Hepatocyte (in vitro differentiated cells): ENCODE data around the gene TRABD2A. TPM values are rescaled to one million over a fixed set of nuclear protein-coding genes. Genes with fewer than 3 reads are reported as not detected.

Source experiments
- DNase-seq: peaks from one replicate; pipeline ENCODE4 v3.0.0-alpha.2; 2016; ENCODE audit warnings: low spot score
- H2AFZ ChIP-seq: fragments of 200-600 bp; sonication (generic); 2 replicates; pipeline ENCODE4 v1.6.0; 2016; ENCODE audit warnings: antibody characterized with exemption, mild to moderate bottlenecking
- H3K27ac ChIP-seq: fragments of 200-600 bp; sonication (generic); 2 replicates; pipeline ENCODE4 v1.5.1; 2016; ENCODE audit warnings: mild to moderate bottlenecking
- H3K27me3 ChIP-seq: fragments of 200-600 bp; sonication (generic); 2 replicates; pipeline ENCODE4 v1.6.1; 2016
- H3K36me3 ChIP-seq: fragments of 200-600 bp; sonication (generic); replicated peaks from 2 replicates; pipeline ENCODE4 v1.5.1; 2016; ENCODE audit warnings: low read depth; ENCODE audit not compliant: insufficient read depth
- H3K4me1 ChIP-seq: fragments of 200-600 bp; sonication (generic); 2 replicates; pipeline ENCODE4 v1.5.1; 2016; ENCODE audit warnings: mild to moderate bottlenecking, moderate library complexity; ENCODE audit not compliant: insufficient read depth
- H3K4me2 ChIP-seq: fragments of 200-600 bp; sonication (generic); 2 replicates; pipeline ENCODE4 v1.6.0; 2016
- H3K4me3 ChIP-seq: fragments of 200-600 bp; sonication (generic); 2 replicates; pipeline ENCODE4 v1.5.1; 2016; ENCODE audit warnings: mild to moderate bottlenecking
- H3K79me2 ChIP-seq: fragments of 200-600 bp; sonication (generic); 2 replicates; pipeline ENCODE4 v1.6.0; 2017; ENCODE audit warnings: mild to moderate bottlenecking
- H3K9me2 ChIP-seq: fragments of 200-600 bp; sonication (generic); replicated peaks from 2 replicates; pipeline ENCODE4 v1.6.0; 2017; ENCODE audit warnings: mild to moderate bottlenecking; ENCODE audit not compliant: insufficient read depth
- H3K9me3 ChIP-seq: fragments of 200-600 bp; sonication (generic); 2 replicates; pipeline ENCODE4 v1.5.1; 2016; ENCODE audit warnings: low read depth, mild to moderate bottlenecking
- H4K20me1 ChIP-seq: fragments of 200-600 bp; sonication (generic); 2 replicates; pipeline ENCODE4 v1.6.0; 2016; ENCODE audit warnings: mild to moderate bottlenecking; ENCODE audit not compliant: insufficient read depth, poor library complexity, severe bottlenecking
- EZH2 ChIP-seq: fragments of 200-600 bp; sonication (generic); IDR thresholded peaks from 2 replicates; pipeline ENCODE4 v1.6.1; 2016; ENCODE audit warnings: antibody characterized with exemption, mild to moderate bottlenecking, borderline replicate concordance
- EZH2phosphoT487 ChIP-seq: fragments of 200-600 bp; sonication (generic); IDR thresholded peaks from one replicate; pipeline ENCODE4 v1.6.1; 2018; ENCODE audit warnings: antibody characterized with exemption, mild to moderate bottlenecking, low read depth, moderate library complexity; ENCODE audit not compliant: unreplicated experiment, severe bottlenecking
- WGBS: methylation state at CpG from one replicate; pipeline ENCODE4 v1.1.6; 2016; ENCODE audit warnings: low lambda C conversion rate; ENCODE audit errors: missing lambda C conversion rate; 5-methylcytosine and 5-hydroxymethylcytosine counted together
- polyA plus RNA-seq: library from polyadenylated mRNA; unstranded; fragments of >200 nt; fragmentation: Nextera tagmentation; extraction: Ambion mirVana; gene quantifications from 2 replicates; pipeline ENCODE4 v1.2.1, GENCODE V29; 2016
- total RNA-seq: library from RNA; depleted of rRNA; stranded (reverse); fragments of >200 nt; gene quantifications from 2 replicates; pipeline ENCODE4 v1.2.3, GENCODE V29; 2014
- TF ChIP-seq, protein P1 (sequence below): fragments of 200-600 bp; sonication (generic); IDR thresholded peaks from 2 replicates; pipeline ENCODE4 v1.5.1; 2016; ENCODE audit warnings: antibody characterized with exemption, mild to moderate bottlenecking; ENCODE audit not compliant: poor library complexity

The TRABD2A gene
- total and polyA plus RNA-seq, 2 experiments from 2014 or later = 2.2 to 2.9 TPM

DNA sequence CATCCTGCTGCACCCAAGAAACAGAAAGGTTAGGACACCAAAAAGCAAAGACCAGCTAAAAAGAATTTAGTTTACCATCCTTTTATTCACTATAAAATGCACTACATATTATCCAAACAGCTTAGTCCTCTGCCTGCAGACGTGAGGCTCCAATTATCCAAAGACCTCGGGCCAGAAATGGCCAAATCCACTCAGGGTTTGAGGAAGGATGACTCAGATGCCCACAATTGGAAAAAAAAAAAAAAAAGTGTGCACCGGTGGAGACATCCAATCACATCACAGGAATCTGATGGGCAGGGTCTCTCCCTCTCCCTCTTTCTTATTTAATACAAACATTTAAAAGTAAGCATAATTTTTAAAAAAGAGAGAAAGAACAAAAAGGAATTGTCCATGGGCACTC is 65.7 kb downstream of the TRABD2A start:
- H3K9me2 ChIP-seq = no peaks in the 10 kb centered on the region
- H3K27ac ChIP-seq = no peak overlapping the region
- TF ChIP-seq EZH2 (no peak), EZH2phosphoT487 (no peak)
- TF ChIP-seq, protein P1, sequence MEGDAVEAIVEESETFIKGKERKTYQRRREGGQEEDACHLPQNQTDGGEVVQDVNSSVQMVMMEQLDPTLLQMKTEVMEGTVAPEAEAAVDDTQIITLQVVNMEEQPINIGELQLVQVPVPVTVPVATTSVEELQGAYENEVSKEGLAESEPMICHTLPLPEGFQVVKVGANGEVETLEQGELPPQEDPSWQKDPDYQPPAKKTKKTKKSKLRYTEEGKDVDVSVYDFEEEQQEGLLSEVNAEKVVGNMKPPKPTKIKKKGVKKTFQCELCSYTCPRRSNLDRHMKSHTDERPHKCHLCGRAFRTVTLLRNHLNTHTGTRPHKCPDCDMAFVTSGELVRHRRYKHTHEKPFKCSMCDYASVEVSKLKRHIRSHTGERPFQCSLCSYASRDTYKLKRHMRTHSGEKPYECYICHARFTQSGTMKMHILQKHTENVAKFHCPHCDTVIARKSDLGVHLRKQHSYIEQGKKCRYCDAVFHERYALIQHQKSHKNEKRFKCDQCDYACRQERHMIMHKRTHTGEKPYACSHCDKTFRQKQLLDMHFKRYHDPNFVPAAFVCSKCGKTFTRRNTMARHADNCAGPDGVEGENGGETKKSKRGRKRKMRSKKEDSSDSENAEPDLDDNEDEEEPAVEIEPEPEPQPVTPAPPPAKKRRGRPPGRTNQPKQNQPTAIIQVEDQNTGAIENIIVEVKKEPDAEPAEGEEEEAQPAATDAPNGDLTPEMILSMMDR = no peak
- H3K79me2 ChIP-seq = no peaks in the 10 kb centered on the region
- no peak overlapping the region for H2AFZ ChIP-seq
- H3K4me3 ChIP-seq = no peak overlapping the region
- DNase-seq = no peak
- no peaks in the 10 kb centered on the region for H3K4me1 ChIP-seq
- no peaks in the 10 kb centered on the region for H3K36me3 ChIP-seq
- no peaks in the 10 kb centered on the region for H3K9me3 ChIP-seq
- no peak overlapping the region for H3K4me2 ChIP-seq
- no peaks in the 10 kb centered on the region for H4K20me1 ChIP-seq
- WGBS = 66% methylated on average over 3 of the region's 3 CpGs
- no peaks in the 10 kb centered on the region for H3K27me3 ChIP-seq

DNA sequence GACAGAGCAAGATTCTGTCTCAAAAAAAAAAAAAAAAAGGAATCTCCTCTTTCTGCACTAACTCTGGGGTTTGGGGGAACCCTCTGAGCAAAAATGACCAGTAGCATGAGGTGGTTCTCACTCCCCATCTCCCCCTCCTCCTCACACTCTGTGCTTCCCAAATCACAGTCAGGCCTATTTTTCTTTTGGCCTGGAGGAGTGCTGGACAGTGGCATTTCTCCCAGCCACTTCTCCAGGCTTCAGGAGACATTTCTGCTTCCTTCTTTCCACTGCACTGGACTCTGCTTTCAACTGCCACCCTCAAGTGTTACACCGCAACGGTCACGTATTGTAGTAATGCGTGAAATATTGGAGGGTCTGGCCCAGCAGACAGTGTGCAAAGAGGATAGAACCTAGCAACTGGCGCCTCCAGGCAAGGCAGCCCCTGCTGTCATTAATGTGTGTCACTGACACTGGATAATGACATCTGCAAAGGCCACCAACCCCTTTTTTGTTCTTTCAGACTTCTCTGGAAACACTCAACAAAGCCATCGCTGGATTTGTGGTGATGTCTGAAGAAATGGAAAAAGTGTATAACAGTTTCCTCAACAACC is 68.9 kb downstream of the TRABD2A start:
- TF ChIP-seq EZH2 (no peak), EZH2phosphoT487 (no peak)
- TF ChIP-seq, protein P1 = no peak
- H2AFZ ChIP-seq = no peak overlapping the region
- H3K27ac ChIP-seq = no peak overlapping the region
- peaks cover 1% of the 10 kb centered on the region for H3K4me1 ChIP-seq
- H3K9me3 ChIP-seq = no peaks in the 10 kb centered on the region
- H3K27me3 ChIP-seq = no peaks in the 10 kb centered on the region
- no peaks in the 10 kb centered on the region for H3K36me3 ChIP-seq
- no peaks in the 10 kb centered on the region for H3K9me2 ChIP-seq
- no peak overlapping the region for H3K4me3 ChIP-seq
- WGBS = 98% methylated on average over 6 of the region's 6 CpGs
- no peak overlapping the region for H3K4me2 ChIP-seq
- H4K20me1 ChIP-seq = no peaks in the 10 kb centered on the region
- DNase-seq = no peak
- H3K79me2 ChIP-seq = no peaks in the 10 kb centered on the region

DNA sequence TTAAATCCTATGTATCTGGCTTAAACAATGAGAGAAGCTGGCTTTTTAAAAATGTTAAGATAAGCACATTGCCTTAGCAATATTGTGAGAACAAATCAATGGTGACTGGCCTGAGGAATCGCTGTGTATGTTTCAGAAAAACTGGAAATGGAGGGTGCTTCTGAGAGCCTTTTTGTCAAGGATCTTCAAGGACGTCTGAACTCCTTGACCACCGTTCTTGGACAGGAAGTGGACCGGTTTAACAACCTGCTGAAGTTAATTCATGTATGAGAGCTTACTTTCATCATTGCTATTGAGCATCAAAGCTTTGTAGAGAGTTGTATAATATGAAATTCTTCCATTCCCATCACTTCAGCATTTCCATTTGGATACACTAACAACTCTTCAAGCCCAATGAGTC is 72.6 kb downstream of the TRABD2A start:
- Histone ChIP-seq H3K4me2 (no peak overlapping the region), H3K9me3 (no peaks in the 10 kb centered on the region), H3K4me1 (peaks cover 4% of the 10 kb centered on the region), H3K27ac (peak overlapping the region; percentile 75), H3K4me3 (no peak overlapping the region), H3K79me2 (no peaks in the 10 kb centered on the region), H3K27me3 (no peaks in the 10 kb centered on the region), H3K9me2 (no peaks in the 10 kb centered on the region), H4K20me1 (no peaks in the 10 kb centered on the region), H3K36me3 (no peaks in the 10 kb centered on the region), H2AFZ (no peak overlapping the region)
- WGBS = 77% methylated on average over 4 of the region's 4 CpGs
- TF ChIP-seq, protein P1 = no peak
- TF ChIP-seq EZH2 = no peak
- no peak for TF ChIP-seq EZH2phosphoT487
- no peak for DNase-seq
